IPS DF 19.7 (cell line): ENCODE results near the gene ZNF397.
"Not testable (repeated sequence)": the region's sequence is repeated elsewhere in the genome, so short reads cannot be mapped to it uniquely, and the experiment has no call there.

Experiments
- DNase-seq: peaks from one replicate; pipeline ENCODE4 v3.0.0-alpha.2; 2013; ENCODE audit warnings: low read depth, low spot score

ZNF397 gene

DNA sequence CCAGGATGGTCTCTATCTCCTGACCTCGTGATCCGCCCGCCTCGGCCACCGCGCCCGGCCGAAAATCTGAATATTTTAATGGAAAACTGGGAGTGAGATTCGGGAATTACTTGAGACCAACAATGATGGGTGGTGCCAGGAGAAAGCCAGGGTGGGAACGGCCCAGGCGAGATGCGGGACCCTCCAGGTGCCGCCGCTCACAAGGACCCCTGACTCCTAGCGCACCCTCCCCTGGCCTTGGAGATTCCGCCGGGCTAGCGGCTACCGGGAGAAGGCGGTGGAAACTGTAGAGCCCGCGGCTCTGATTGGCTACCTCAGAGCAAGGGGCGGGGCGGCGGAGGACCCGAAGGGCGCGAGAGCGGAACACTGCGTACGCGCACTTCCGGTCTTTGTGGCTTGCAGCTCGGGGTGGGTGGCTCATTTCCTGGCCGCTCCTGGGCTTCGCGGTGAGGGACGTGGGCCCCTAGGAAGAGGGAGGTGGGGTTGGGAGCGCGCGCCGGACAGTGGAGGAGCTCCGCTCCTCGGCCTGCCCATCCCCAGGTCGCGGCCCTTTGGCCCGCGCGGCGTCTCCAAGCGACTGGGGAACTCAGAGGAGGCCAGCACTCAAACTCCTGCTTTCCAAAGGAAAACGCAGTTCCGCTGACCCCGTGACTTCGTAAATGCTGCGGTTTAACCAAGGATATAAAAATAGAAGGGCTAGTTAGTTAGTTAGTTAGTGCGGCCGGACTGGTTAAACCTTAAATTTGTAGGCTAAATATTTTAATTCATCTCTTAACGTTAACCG is at the start of gene ZNF397:
Gene ZNF397, plus strand, starts transcription at position 371 of the 784 bp plus-strand sequence. CDS start 1,437 bp downstream, outside the sequence.
- DNase-seq = peak; percentile 90

DNA sequence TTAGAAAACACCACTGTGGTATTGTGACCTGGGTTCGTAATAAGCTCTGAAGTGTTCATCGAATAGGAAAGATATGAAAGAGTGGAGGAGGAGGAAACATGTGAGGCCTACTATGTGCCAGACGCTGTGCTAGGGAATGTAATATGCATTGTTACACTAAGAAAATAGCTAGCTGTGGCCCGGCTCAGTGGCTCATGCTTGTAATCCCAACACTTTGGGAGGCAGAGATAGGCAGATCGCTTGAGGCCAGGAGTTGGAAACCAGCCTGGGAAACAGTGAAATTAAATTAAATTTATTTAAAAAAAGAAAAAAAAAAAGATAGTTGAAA is 49.2 kb upstream of the ZNF397 start:
- DNase-seq = no peak

DNA sequence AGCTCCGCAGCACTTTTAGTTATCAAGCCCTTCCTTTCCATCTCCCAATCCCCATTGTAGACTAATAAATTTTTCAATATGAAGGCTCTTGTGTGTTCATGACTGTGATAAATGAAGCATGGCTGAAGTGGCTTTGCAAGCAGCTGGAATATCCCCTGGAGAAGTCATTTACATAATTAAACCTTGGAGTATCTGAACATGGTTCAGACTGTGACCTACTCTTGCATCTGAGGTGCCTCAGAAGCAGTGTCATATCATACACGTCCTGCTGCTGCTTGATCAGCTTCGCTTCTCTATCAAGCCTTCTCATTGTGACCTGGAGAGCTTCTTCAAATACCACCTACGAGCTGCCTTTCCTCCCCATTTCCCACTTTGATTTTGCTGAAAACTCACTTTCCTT is 48.4 kb upstream of the ZNF397 start:
- no peak for DNase-seq

DNA sequence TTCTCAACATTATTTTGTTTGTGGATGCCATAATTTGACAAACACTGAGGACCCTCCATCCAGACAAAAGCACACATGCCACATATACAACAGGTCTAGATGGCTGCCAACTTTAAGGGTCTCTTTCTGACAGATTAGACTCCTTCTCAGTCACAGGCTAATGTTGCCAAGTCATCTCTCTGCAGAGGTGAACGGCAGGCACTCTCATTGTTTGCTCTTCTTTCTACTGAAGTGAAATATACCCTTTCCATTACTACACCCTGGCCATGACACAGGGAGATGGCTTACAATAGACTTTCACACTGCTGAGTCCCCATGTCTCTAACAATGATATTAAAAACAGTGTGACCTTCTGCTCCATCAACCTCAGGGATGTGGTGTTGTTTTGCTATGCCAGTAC is 47.5 kb upstream of the ZNF397 start:
- DNase-seq = no peak

DNA sequence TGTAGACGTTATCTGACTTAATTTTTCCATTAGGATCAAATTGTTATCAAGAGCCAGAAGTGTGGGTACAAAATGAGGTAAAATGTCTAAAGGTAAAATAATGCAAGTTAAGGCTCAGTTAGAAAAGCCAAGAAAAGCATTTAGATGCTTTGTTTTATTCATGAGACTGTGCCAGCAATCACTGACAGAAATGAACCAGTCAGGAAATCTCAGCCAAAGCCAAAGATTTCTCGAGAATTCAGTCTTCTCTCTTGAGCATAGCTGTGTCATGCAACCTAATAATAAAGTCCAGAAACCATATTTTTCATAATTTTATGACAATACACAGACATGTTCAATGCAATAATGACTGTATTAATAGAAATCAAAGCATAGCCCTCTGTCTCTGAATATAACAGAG is 43.5 kb upstream of the ZNF397 start:
- no peak for DNase-seq

DNA sequence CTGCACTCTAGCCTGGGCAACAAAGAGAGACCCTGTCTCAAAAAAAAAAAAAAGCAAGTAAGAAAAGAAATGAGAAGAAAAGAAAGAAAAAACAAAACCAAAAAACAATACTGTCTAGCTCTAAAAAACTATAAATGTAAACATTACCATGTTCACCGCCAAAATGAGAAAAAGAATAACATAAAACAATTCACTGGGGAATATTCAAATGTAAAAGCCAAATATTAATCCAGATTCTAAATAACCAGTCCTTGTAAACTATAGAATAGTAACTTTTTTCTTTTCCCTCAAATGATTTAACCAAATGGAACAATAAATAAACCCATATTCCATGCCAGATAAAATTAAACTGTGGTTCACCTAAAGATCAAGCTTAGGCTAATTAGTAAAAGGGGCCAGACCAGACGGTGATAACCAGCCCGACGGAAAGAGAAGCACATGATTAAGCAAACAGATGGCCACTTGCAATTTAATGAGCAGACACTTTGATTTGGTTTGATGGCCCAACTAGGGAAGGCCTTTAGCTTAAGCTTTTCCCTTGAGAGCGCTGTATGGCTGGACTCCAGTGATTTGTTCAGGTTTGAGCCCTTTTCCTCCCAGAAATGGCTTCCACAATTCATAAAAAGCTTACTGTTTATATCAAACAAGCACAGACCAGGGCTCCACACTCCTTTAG is 39.4 kb upstream of the ZNF397 start:
- DNase-seq = no peak

DNA sequence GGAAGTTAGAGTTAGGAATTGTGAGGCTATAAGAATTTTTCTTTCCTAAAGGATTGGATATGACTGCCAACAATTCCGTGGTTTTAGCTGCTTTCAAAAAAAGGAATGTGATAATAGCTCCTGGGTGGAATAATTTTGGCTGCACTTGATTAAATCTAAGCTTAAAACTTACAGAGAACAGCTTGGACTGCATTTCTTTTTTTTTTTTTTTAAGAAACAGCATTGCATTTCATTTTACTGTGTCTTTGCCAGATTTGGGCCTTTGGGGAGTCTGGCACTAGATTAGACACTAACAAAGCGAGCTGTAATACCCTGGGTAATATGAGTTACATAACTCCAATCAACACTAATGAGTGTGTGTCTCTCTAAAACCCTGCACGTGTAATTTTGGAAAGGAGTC is 37.8 kb upstream of the ZNF397 start:
- no peak for DNase-seq

DNA sequence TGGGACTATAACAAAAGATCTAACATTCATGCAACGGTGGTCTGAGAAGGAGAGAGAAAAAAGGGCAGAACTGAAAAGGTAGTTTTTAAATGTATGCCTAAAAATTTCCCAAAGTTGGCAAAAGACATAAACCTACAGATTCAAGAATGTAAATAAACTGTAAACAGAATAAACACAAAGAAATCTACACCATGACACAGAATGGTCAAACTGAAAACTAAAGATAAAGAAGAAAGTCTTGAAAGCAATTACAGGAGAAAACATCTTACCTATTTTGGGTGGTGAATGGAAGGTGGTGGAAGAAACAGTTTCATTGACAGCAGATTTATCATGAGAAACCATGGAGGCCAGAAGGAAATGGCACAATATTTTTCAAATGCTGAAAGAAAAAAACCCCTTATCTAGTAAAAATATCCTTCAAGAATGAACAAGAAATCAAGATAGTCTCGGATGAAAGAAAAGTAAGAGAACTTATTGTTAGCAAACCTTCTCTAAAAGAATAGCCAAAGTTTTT is 35.6 kb upstream of the ZNF397 start:
- DNase-seq = no peak

DNA sequence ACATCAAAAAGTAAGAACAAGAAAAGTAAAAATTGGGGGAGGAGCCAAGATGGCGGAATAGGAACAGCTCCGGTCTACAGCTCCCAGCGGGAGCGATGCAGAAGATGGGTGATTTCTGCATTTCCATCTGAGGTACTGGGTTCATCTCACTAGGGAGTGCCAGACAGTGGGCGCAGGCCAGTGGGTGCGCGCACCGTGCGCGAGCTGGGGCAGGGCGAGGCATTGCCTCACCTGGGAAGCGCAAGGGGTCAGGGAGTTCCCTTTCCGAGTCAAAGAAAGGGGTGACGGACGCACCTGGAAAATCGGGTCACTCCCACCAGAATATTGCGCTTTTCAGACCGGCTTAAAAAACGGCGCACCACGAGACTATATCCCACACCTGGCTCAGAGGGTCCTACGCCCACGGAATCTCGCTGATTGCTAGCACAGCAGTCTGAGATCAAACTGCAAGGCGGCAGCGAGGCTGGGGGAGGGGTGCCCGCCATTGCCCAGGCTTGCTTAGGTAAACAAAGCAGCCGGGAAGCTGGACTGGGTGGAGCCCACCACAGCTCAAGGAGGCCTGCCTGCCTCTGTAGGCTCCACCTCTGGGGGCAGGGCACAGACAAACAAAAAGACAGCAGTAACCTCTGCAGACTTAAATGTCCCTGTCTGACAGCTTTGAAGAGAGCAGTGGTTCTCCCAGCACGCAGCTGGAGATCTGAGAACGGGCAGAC is 34.9 kb upstream of the ZNF397 start:
- not testable (repeated sequence) for DNase-seq

DNA sequence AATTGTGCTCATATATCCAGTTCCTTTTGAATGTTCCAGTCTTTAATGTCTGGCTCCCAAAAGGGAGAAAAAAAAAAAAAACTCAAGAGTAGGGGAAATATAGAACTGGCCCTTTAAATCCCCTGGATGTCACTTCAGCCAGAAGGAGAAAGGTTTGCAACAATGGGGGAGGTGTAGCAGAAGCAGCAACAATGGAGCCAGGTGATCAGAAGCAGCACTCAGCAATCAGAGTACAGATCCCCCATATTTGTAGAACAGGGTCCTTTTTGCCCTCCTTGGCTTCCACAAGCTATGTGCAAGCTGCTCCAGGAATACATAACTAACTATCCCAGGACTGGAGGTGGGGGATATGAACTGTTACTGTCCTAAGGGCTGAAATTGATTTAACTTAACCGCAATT is 25.8 kb upstream of the ZNF397 start:
- DNase-seq = peak; percentile 7

DNA sequence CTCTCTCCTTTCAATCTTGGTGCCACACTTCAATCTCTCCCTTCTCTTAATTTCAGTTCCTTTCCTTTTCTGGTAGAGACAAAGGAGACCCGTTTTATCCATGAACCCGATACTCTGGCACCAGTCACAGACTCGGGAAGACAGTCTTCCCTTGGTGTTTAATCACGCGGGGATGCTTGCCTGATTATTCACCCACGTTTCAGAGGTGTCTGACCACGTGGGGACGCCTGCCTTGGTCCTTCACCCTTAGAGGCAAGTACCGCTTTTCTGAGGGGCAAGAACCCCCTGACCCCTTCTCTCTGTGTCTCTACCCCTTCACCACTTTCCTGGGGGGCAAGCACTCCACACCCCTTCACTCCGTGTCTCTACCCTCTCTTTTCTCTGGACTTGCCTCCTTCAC is 24.2 kb upstream of the ZNF397 start:
- not testable (repeated sequence) for DNase-seq

DNA sequence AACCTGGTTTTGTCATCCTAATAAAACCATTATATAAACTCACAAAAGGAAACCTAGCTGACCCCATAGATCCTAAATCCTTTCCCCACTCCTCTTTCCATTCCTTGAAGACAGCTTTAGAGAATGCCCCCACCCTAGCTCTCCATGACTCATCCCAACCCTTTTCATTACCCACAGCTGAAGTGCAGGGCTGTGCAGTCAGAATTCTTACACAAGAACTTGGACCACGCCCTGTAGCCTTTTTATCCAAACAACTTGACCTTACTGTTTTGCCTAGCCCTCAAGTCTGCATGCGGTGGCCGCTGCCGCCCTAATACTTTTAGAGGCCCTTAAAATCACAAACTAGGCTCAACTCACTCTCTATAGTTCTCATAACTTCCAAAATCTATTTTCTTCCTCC is 21.5 kb upstream of the ZNF397 start:
- not testable (repeated sequence) for DNase-seq

DNA sequence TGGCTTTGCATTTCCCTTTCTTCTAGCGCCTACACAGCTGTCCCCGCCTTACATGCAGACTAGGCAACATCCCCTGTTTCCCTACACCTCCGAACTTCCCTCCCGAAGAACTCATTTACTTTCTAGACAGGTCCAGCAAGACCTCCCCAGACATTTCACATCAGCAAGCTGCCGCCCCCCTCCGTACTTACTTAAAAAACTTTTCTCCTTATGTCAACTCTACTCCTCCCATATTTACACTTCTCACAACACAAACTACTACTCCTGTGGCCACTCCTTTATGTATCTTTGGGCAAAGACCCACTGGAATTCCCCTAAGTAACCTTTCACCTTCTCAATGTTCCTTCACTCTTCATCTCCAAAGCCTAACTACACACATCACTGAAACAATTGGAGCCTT is 20.4 kb upstream of the ZNF397 start:
- no peak for DNase-seq

DNA sequence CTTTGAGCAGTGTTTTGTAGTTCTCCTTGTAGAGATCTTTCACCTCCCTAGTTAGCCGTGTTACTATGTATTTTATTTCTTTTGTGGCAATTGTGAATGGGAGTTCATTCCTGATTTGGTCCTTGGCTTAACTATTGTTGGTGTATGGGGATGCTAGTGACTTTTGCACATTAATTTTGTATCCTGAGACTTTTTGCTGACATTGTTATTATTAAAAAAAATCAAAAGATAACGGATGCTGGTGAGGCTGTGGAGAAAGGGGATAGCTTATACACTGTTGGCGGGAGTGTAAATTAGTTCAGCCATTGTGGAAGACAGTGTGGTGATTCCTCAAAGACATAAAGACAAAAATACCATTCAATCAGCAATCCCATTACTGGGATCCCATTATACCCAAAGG is 17.0 kb upstream of the ZNF397 start:
- DNase-seq = no peak

DNA sequence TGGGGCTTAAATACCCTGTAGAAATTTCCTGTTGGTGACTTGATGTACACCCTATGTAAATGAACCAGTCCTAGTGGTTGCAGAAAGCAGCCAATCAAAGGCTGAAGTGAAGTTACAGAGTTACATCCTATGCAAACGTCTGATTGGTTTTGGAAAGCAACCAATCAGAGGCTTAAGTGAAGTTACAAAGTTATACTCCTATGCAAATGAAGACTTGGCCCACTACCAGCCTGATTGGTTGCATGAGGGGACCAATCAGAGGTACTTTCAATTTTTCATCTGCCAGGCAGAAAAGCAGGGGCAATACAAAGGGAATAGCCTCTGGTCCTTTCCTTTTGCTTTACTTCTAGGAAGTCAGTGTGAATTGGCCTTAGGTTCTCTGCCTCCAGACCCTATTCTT is 13.6 kb upstream of the ZNF397 start:
- DNase-seq = no peak

DNA sequence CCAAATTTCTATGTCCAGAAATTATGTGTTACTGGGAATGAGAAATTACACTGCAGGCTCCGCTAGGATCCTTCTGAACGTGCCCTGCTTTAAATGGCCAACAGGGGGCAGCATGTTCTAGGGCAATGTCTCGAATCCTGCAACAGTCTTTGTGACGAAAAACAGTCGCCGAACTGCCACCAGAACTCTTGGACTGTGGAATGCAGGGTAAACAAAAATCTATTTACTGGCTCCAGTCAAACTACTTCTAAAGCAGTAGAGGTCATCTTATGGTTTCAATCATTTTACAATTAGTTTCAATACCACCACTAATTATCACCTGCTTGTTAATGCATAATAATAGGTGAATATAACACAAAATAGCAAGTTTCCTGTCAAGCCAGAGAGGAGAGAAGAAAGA is 9.8 kb upstream of the ZNF397 start:
- DNase-seq = no peak

DNA sequence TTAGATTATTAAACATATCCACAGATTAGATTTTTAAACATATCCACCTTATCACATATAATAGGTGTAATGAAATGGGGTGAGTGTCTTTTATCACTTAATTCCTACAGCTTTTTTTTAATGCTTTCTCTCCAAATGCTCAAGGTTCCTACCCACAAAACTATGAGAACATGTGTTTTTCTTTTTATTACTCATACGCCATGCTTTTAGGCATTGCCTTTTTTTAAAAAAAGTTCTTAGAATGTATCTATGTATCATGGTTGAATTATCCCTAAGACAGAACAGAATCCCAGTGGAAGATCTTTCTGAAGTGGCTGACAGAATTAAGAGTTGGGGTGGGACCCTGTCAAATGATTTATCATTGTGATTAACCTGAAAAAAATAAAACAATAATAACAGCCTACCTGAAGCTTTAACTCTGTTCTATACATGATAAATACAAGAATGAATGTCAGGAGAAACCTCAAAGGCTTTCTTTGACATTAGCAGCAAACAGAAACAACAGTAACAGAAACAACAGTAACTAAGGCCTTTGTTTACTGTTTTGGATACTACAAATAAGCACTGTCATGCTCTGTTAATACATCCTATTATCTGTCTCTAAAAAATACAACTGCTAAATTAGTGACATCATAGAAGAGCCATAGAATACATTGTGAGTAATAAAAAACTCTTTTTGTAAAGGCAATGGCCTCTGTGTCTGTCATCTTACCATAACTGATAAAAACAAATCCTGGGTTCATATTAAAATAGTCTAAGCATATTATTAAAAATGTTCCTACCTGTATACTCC is 4.1 kb upstream of the ZNF397 start:
- DNase-seq = no peak

DNA sequence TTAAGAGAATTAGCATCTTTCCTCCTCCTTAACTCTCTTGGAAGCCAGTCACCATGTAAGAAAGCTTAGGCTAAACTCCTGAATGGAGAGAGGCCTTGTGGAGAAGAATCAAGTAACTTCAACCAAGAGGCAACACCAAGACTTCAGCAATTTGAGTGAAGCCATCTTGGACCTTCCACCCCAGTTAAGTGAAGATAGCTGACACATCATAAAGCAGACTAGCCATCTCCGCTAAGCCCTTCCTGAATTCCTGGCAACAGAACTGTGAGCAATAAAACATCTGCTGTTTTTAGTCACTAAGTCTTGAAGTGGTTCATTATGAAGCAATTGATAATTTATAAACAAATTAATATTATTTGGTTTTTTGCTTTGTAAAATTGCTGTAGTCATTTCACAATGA is 1.5 kb upstream of the ZNF397 start:
- no peak for DNase-seq

DNA sequence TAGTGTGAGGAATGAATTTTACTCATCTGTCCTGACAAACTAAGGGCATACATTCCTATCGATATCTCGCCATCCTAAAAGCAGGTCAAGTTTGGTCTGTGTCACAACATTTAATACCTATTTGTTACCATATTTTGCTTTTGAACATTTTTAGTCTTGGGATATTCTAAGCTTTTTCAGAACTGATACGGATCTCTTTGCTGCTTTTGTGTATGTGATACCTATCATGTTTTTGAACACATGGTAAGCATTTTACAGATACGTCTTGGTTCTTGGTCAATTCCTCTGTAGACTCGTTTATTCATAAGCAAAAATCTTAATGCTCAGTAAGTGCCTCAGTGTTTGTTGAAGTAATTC is 592 bp downstream of the ZNF397 start:
- no peak for DNase-seq

DNA sequence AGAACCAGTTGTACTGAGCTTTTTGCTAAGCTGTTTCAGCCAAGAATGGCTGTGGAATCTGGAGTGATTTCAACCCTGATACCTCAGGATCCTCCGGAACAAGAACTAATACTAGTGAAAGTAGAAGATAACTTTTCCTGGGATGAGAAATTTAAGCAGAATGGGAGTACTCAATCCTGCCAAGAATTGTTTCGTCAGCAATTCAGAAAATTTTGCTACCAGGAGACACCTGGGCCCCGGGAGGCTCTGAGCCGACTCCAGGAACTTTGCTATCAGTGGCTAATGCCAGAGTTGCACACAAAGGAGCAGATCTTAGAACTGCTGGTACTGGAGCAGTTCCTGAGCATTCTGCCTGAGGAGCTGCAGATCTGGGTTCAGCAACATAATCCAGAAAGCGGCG is 1.6 kb downstream of the ZNF397 start:
- DNase-seq = no peak

DNA sequence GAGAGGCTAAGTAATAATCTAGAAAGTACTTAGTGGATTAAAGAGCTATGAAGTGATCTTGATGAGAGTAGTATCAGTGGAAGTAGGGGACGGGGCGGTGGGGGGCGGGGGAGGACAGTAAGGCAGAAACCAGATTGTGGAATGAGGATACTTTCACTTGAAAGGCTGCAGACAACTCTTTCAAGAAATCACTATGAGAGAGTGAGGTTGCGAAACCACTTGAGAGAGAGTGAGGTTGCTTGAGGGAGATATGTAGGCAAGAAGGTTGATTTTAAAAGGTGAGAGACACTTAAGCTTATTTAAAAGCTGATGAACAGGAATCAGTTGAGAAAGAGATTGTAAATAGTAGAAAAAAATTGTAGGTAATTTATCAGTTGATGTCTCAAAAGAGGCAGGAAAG is 3.8 kb downstream of the ZNF397 start:
- no peak for DNase-seq
